Endothelial cell (in vitro differentiated cells): ENCODE results near the gene CLDN22. TPM values are rescaled to one million over a fixed set of nuclear protein-coding genes. Genes with fewer than 3 reads are reported as not detected.
A peak's percentile ranks its signal among the peaks of the same experiment; 100 is the strongest.

Experiments used
- DNase-seq: peaks from one replicate; pipeline ENCODE4 v3.0.0; 2021; ENCODE audit warnings: low spot score
- H3K27ac Mint-ChIP-seq: one replicate; pipeline ENCODE4 v1.8.0; 2021; ENCODE audit warnings: mixed read lengths, inconsistent platforms; ENCODE audit not compliant: unreplicated experiment
- H3K27me3 Mint-ChIP-seq: one replicate; pipeline ENCODE4 v1.8.0; 2021; ENCODE audit warnings: mild to moderate bottlenecking, moderate library complexity, mixed read lengths, inconsistent platforms; ENCODE audit not compliant: unreplicated experiment
- H3K36me3 Mint-ChIP-seq: one replicate; pipeline ENCODE4 v1.8.0; 2021; ENCODE audit warnings: mild to moderate bottlenecking, low read depth, mixed read lengths, inconsistent platforms; ENCODE audit not compliant: unreplicated experiment
- H3K4me1 Mint-ChIP-seq: one replicate; pipeline ENCODE4 v1.8.0; 2021; ENCODE audit warnings: mild to moderate bottlenecking, mixed read lengths, inconsistent platforms; ENCODE audit not compliant: unreplicated experiment
- H3K4me3 Mint-ChIP-seq: one replicate; pipeline ENCODE4 v1.8.0; 2021; ENCODE audit warnings: mild to moderate bottlenecking, mixed read lengths, inconsistent platforms; ENCODE audit not compliant: unreplicated experiment
- H3K9me3 Mint-ChIP-seq: one replicate; pipeline ENCODE4 v1.8.0; 2021; ENCODE audit warnings: mixed read lengths, inconsistent platforms; ENCODE audit not compliant: unreplicated experiment
- total RNA-seq: library from RNA; stranded (reverse); fragmentation: NEBNext Ultra II Directional; extraction: Animal tissue kit (Norgen Biotek cat#: 25700); gene quantifications from one replicate; pipeline ENCODE4 v1.2.1, GENCODE V29; 2021; ENCODE audit not compliant: unreplicated experiment
- TF ChIP-seq, protein P1 (sequence below): fragments of 200-600 bp; sonication (generic); IDR thresholded peaks from one replicate; pipeline ENCODE4 v1.5.0; 2021; ENCODE audit warnings: antibody characterized with exemption; ENCODE audit not compliant: unreplicated experiment

Gene CLDN22
- total RNA-seq, 1 donor from 2014 or later = not detected

DNA sequence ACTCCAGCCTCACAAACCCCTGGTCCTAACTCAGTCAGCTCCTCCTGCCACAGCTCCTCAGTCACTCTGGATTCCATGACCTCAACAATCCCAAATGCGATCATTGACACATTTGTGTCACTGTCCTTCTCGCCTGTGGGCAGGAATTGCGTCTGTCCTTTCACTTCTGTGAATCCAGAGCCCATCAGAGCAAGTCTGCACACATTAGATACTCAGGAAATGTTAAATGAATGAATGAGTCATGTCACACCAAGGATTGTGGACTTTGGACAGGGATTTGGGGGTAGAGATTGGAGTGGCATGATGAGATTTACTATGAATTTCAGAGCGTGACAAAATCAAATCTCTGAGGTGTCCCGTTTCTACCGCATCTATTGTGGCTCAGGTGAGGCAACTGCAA, 13.9 kb upstream of the CLDN22 start:
- Mint-ChIP-seq H3K27ac (no peak overlapping the region), H3K27me3 (no peaks in the 10 kb centered on the region), H3K4me3 (no peak overlapping the region), H3K9me3 (no peaks in the 10 kb centered on the region), H3K4me1 (peaks cover 26% of the 10 kb centered on the region), H3K36me3 (peaks cover under 1% of the 10 kb centered on the region)
- no peak for DNase-seq
- TF ChIP-seq, protein P1, sequence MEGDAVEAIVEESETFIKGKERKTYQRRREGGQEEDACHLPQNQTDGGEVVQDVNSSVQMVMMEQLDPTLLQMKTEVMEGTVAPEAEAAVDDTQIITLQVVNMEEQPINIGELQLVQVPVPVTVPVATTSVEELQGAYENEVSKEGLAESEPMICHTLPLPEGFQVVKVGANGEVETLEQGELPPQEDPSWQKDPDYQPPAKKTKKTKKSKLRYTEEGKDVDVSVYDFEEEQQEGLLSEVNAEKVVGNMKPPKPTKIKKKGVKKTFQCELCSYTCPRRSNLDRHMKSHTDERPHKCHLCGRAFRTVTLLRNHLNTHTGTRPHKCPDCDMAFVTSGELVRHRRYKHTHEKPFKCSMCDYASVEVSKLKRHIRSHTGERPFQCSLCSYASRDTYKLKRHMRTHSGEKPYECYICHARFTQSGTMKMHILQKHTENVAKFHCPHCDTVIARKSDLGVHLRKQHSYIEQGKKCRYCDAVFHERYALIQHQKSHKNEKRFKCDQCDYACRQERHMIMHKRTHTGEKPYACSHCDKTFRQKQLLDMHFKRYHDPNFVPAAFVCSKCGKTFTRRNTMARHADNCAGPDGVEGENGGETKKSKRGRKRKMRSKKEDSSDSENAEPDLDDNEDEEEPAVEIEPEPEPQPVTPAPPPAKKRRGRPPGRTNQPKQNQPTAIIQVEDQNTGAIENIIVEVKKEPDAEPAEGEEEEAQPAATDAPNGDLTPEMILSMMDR = no peak

DNA sequence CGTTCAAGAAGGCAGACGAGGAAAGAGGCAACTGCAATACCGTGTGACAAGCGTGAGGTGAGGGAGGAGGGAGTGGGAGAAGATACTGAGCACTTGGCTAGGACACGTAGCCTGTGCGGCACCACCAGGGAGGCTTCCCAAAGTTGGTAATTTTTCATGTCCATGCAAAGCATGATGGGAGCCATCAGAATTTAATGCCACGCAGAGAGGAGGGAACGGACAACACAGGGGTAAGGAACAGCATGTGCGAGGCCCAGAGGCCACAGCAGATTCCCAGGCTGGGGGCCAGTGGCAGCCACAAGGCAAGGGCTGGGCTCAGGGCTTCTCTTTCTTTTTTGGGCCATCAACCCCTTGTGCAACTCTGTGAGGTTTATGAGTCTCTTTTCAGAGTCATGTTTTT, 13.1 kb upstream of the CLDN22 start:
- DNase-seq = no peak
- Mint-ChIP-seq H3K4me1 (peaks cover 27% of the 10 kb centered on the region), H3K27me3 (no peaks in the 10 kb centered on the region), H3K27ac (no peak overlapping the region), H3K4me3 (no peak overlapping the region), H3K9me3 (no peaks in the 10 kb centered on the region), H3K36me3 (peaks cover 4% of the 10 kb centered on the region)
- TF ChIP-seq, protein P1 = no peak

DNA sequence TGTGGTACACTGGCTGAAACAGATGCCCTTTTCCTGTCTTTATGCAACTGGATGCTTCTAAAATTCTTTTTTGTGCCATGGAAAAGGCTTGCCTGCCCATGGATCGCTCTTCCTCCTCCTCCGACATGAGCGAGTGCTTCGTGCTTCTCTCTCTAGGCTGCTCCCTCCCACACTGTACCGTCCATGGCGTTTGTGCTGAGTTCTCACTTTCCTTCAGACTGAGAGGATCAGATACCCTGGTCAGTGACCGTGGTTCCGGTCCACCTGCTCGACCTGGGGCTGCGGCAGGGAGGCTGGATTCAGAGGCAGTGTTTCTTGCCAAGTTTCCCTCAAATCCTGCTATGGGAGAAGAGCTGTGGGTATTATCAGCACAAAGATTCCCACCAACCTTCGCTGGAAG, 12.4 kb upstream of the CLDN22 start:
- Mint-ChIP-seq H3K27ac (no peak overlapping the region), H3K27me3 (no peaks in the 10 kb centered on the region), H3K36me3 (peaks cover 4% of the 10 kb centered on the region), H3K4me3 (no peak overlapping the region), H3K9me3 (no peaks in the 10 kb centered on the region), H3K4me1 (peaks cover 23% of the 10 kb centered on the region)
- DNase-seq = no peak
- TF ChIP-seq, protein P1 = no peak

DNA sequence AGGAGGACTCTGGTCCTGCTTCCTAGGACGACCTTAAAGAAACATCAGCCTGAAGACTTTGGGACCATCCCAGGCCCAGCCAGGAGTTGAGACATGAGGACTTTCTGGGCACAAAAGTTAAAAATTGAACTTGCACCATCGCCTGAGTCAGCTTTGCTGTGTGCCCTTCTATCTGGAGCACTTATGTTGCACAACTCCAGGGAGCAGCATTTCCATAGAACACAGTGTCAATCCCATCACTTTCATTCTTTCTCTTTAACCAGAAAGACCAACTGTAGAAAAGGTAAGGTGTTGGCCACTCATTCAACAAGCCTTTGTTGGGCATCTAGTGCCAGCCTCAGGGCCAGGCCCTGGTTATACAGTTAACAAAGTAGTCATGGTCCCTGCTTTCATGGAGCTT, 10.8 kb upstream of the CLDN22 start:
- no peak for DNase-seq
- Mint-ChIP-seq H3K4me3 (no peak overlapping the region), H3K27me3 (no peaks in the 10 kb centered on the region), H3K27ac (no peak overlapping the region), H3K36me3 (peaks cover 13% of the 10 kb centered on the region), H3K4me1 (peaks cover 17% of the 10 kb centered on the region), H3K9me3 (no peaks in the 10 kb centered on the region)
- TF ChIP-seq, protein P1 = no peak

DNA sequence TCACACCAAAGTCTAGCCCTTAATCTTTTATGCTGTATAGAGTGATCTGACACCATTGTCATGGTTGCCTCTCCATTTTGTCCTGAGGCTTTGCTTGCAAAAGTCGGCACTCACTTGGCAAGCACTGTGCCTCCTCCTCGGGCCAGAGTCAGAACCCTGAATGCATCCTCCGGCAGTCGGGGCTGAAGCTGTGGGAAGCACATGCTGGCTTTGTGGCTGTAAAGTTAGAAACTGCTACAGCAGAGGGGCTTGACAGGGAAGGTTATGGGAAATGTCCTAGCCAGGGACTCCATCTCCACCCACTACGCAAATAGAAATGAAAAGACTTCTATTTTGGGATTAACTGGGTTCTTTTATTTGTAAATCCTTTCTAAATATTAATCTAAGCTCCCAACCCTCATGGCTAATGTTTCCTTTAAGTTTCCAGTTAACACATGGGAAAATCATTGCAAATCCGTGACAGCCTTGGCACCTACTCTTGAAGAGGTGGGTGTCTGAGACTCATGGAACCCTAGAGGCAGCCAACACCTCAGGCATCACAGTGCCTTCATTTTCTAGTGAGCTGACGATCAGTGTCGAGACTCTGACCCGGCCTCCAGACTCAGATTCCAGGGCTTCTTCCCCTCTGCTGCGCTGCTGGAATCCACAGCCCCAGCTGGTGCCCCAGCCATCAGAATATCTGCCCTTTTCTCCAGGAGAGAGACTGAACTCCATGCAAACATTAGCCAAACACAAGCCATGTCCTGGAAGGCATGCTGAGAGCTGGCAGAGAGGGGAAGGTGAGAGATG, 10.1 kb upstream of the CLDN22 start:
- DNase-seq = no peak
- Mint-ChIP-seq H3K27me3 (peaks cover under 1% of the 10 kb centered on the region), H3K36me3 (peaks cover 15% of the 10 kb centered on the region), H3K9me3 (no peaks in the 10 kb centered on the region), H3K4me3 (no peak overlapping the region), H3K27ac (peak overlapping the region; percentile 13), H3K4me1 (peaks cover 11% of the 10 kb centered on the region)
- TF ChIP-seq, protein P1 = no peak
